ENCODE results near the gene TMEM132D. TPM values are rescaled to one million over a fixed set of nuclear protein-coding genes. Genes with fewer than 3 reads are reported as not detected.

Gene TMEM132D
- total and polyA plus RNA-seq, 2 of the 8 experiments (the other 6 are each of a cell fraction or from before 2014, with no cell fraction given): 3.5 to 10.1 TPM

GRCh38 chr12:129762436-129762835 is 141.4 kb downstream of the TMEM132D start (continued):
- TF ChIP-seq, protein P1, sequence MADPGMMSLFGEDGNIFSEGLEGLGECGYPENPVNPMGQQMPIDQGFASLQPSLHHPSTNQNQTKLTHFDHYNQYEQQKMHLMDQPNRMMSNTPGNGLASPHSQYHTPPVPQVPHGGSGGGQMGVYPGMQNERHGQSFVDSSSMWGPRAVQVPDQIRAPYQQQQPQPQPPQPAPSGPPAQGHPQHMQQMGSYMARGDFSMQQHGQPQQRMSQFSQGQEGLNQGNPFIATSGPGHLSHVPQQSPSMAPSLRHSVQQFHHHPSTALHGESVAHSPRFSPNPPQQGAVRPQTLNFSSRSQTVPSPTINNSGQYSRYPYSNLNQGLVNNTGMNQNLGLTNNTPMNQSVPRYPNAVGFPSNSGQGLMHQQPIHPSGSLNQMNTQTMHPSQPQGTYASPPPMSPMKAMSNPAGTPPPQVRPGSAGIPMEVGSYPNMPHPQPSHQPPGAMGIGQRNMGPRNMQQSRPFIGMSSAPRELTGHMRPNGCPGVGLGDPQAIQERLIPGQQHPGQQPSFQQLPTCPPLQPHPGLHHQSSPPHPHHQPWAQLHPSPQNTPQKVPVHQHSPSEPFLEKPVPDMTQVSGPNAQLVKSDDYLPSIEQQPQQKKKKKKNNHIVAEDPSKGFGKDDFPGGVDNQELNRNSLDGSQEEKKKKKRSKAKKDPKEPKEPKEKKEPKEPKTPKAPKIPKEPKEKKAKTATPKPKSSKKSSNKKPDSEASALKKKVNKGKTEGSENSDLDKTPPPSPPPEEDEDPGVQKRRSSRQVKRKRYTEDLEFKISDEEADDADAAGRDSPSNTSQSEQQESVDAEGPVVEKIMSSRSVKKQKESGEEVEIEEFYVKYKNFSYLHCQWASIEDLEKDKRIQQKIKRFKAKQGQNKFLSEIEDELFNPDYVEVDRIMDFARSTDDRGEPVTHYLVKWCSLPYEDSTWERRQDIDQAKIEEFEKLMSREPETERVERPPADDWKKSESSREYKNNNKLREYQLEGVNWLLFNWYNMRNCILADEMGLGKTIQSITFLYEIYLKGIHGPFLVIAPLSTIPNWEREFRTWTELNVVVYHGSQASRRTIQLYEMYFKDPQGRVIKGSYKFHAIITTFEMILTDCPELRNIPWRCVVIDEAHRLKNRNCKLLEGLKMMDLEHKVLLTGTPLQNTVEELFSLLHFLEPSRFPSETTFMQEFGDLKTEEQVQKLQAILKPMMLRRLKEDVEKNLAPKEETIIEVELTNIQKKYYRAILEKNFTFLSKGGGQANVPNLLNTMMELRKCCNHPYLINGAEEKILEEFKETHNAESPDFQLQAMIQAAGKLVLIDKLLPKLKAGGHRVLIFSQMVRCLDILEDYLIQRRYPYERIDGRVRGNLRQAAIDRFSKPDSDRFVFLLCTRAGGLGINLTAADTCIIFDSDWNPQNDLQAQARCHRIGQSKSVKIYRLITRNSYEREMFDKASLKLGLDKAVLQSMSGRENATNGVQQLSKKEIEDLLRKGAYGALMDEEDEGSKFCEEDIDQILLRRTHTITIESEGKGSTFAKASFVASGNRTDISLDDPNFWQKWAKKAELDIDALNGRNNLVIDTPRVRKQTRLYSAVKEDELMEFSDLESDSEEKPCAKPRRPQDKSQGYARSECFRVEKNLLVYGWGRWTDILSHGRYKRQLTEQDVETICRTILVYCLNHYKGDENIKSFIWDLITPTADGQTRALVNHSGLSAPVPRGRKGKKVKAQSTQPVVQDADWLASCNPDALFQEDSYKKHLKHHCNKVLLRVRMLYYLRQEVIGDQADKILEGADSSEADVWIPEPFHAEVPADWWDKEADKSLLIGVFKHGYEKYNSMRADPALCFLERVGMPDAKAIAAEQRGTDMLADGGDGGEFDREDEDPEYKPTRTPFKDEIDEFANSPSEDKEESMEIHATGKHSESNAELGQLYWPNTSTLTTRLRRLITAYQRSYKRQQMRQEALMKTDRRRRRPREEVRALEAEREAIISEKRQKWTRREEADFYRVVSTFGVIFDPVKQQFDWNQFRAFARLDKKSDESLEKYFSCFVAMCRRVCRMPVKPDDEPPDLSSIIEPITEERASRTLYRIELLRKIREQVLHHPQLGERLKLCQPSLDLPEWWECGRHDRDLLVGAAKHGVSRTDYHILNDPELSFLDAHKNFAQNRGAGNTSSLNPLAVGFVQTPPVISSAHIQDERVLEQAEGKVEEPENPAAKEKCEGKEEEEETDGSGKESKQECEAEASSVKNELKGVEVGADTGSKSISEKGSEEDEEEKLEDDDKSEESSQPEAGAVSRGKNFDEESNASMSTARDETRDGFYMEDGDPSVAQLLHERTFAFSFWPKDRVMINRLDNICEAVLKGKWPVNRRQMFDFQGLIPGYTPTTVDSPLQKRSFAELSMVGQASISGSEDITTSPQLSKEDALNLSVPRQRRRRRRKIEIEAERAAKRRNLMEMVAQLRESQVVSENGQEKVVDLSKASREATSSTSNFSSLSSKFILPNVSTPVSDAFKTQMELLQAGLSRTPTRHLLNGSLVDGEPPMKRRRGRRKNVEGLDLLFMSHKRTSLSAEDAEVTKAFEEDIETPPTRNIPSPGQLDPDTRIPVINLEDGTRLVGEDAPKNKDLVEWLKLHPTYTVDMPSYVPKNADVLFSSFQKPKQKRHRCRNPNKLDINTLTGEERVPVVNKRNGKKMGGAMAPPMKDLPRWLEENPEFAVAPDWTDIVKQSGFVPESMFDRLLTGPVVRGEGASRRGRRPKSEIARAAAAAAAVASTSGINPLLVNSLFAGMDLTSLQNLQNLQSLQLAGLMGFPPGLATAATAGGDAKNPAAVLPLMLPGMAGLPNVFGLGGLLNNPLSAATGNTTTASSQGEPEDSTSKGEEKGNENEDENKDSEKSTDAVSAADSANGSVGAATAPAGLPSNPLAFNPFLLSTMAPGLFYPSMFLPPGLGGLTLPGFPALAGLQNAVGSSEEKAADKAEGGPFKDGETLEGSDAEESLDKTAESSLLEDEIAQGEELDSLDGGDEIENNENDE (IDR thresholded peaks at IDR 0.05; ENCODE audit: insufficient replicate concordance, low read length): no peak
- TF ChIP-seq CHD2 (IDR thresholded peaks at IDR 0.05; ENCODE audit: low read length): no peak
- TF ChIP-seq EZH2 (IDR thresholded peaks at IDR 0.05; ENCODE audit: low read depth, low read length, severe bottlenecking): no peak
- no peak for TF ChIP-seq ZNF274 (IDR thresholded peaks at IDR 0.05; ENCODE audit: borderline replicate concordance, extremely low read depth, low read length)

Data from H1 (cell line).